Effector memory CD4-positive, alpha-beta T cell (primary cell): ENCODE results near the gene FAM151B.
A peak's percentile ranks its signal among the peaks of the same experiment; 100 is the strongest.
"Not testable (repeated sequence)": the region's sequence is repeated elsewhere in the genome, so short reads cannot be mapped to it uniquely, and the experiment has no call there.

Experiments used
- DNase-seq, 3 donors: peaks; one replicate each; pipeline ENCODE4 v3.0.0-alpha.2; 2020
- H3K27ac ChIP-seq: 2 replicates; pipeline ENCODE4 v1.7.0; 2013; ENCODE audit warnings: mild to moderate bottlenecking, low read length, moderate library complexity; ENCODE audit not compliant: insufficient read depth, poor library complexity, severe bottlenecking
- H3K27me3 ChIP-seq: replicated peaks from 2 replicates; pipeline ENCODE4 v1.7.0; 2013; ENCODE audit warnings: mild to moderate bottlenecking, low read length; ENCODE audit not compliant: insufficient read depth, control insufficient read depth, poor library complexity, severe bottlenecking
- H3K36me3 ChIP-seq: 2 replicates; pipeline ENCODE4 v1.7.0; 2013; ENCODE audit warnings: mild to moderate bottlenecking, low read length, moderate library complexity; ENCODE audit not compliant: control insufficient read depth, insufficient read depth
- H3K4me1 ChIP-seq: 2 replicates; pipeline ENCODE4 v1.7.0; 2013; ENCODE audit warnings: low read length, mild to moderate bottlenecking; ENCODE audit not compliant: control insufficient read depth, insufficient read depth, poor library complexity, severe bottlenecking
- H3K4me3 ChIP-seq: 2 replicates; pipeline ENCODE4 v1.7.0; 2013; ENCODE audit warnings: low read length, low read depth, mild to moderate bottlenecking; ENCODE audit not compliant: insufficient read depth, poor library complexity, severe bottlenecking
- H3K9me3 ChIP-seq: 2 replicates; pipeline ENCODE4 v1.7.0; 2013; ENCODE audit warnings: mild to moderate bottlenecking, low read length, moderate library complexity; ENCODE audit not compliant: control insufficient read depth
- total RNA-seq, 3 donors: gene quantifications; one replicate each; lab custom pipeline; 2026; lab: John Stamatoyannopoulos, UW

FAM151B gene, protein sequence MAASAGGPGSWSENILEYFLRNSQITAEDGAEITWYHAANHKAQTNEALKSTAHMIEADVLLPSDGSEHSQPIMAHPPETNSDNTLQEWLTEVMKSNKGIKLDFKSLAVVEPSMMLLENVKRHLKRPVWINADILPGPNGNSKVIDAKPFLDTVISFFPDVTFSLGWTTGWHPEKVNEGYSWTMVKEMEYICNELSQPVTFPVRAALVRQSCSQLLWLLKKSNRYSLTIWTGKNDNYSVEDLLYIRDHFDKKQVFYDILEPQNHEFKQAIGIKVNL
- 0.17 to 0.58 (median 0.26) reads per million in 3 donors for total RNA-seq

DNA sequence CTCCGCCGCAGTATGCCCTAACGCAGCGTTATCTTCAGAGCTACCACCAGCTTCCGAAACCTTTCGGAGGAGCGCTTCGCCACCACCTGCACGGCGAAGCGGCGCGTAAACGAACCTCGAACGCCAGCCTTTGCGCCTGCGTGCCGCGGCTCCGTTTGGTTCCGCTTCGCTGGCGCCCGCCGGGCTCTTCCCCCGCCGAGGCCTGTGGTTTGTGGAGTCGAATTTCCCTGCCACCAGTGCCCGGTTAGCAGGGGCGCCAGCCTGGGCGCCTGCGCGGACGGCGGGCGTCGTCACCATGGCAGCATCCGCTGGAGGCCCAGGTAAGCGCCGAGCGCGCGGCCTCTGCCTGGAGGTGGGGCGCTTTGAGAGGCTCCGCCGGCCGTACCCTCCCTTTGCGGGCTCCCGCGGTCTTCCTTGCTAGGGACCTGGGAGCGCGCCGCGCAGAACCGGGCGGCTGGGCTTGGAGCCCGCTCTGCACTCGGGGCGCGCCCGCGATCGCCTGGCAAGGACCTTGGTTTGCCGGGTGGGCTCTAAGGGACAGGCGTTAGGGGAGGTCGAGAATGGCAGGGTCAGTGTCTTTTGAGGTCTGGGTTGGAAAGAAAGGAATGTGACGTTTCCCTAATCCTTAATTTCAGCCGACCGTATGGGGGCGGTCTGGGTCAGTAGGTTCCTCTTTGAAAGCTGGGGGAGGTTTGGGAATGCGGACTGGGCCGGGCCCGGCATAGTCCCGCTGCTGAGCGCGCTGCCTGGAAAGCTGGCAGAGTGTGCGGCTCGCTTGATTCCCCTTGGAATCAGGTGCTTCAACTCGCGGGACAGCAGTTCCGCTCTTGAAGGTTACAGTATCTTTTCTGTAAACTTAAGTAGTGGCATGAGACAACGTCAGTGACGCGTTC lies at the start of gene FAM151B:
Gene FAM151B (plus strand): TSS at position 272 of the 893 bp plus-strand sequence. CDS start 24 bp downstream, at position 296.
- H3K27me3 ChIP-seq, result no peaks in the 10 kb centered on the region
- H3K4me3 ChIP-seq, result peak within 1 kb of the TSS; percentile 63
- peak; percentile 11 to 59 (median 59) for DNase-seq
- no peaks in the 10 kb centered on the region for H3K9me3 ChIP-seq
- H3K4me1 ChIP-seq, result peaks cover 11% of the 10 kb centered on the region
- no peaks in the 10 kb centered on the region for H3K36me3 ChIP-seq
- no peak within 1 kb of the TSS for H3K27ac ChIP-seq

DNA sequence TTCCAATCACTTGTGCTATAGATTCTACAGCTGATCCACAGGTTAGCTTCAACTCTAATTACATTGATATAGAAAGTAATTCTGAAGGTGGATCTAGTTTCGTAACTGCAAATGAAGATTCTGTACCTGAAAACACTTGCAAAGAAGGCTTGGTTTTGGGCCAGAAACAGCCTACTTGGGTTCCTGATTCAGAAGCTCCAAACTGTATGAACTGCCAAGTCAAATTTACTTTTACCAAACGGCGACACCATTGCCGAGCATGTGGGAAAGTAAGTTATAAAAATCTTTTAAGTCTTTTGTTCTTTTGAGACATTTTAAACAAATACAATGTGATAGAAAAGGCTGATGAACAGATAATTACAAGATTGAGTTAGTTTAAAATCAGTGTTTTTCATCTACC lies 49.2 kb upstream of the FAM151B start:
- H3K27ac ChIP-seq, result no peak overlapping the region

DNA sequence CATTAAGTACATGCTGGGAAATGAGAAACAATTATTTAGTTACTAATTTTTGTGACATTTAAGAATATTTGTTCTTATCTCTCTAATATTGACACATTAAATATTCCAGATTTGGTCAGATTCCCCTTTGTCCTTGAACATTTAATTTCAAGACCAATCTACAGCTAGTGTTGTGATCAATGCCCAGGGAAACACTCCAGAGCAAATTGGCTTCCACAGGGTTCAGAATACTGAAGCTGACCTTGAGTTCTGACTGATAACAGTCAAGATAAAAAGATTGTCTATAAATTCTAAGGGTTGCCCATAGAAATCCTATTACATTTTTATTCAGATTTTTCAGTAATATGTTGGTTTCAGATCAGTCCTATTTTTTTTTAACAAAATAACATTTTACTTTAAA lies 48.7 kb upstream of the FAM151B start:
- DNase-seq, result no peak
- Histone ChIP-seq H3K36me3 (peaks cover 19% of the 10 kb centered on the region), H3K4me3 (no peak overlapping the region), H3K27me3 (no peaks in the 10 kb centered on the region), H3K9me3 (no peaks in the 10 kb centered on the region), H3K27ac (no peak overlapping the region), H3K4me1 (no peaks in the 10 kb centered on the region)

More for the DNA sequence above, 49.2 kb upstream of the FAM151B start:
- no peak overlapping the region for H3K4me3 ChIP-seq
- no peaks in the 10 kb centered on the region for H3K9me3 ChIP-seq
- no peaks in the 10 kb centered on the region for H3K4me1 ChIP-seq
- H3K27me3 ChIP-seq, result no peaks in the 10 kb centered on the region
- peaks cover 19% of the 10 kb centered on the region for H3K36me3 ChIP-seq
- DNase-seq, result no peak

DNA sequence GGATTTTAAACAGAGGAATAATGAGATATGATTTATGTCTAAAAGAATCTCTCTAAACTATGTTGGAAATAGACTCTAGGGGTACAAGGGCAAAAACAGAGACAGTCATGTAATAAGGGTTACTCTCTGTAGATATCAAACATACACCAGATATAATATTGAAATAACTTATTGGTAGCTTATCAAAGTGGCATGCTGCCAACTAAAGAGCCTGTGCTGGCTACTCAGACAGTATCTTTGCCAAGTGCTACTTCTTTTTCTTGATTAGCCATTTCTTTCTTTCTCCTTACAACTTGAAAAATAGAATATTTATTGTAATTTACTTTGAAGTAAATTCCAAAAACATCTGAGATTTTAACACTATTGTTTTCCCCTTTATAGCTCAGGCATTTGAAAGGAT lies 45.2 kb upstream of the FAM151B start:
- no peaks in the 10 kb centered on the region for H3K9me3 ChIP-seq
- H3K4me3 ChIP-seq, result no peak overlapping the region
- peaks cover 13% of the 10 kb centered on the region for H3K36me3 ChIP-seq
- no peak overlapping the region for H3K27ac ChIP-seq
- H3K4me1 ChIP-seq, result no peaks in the 10 kb centered on the region
- no peaks in the 10 kb centered on the region for H3K27me3 ChIP-seq
- no peak for DNase-seq

DNA sequence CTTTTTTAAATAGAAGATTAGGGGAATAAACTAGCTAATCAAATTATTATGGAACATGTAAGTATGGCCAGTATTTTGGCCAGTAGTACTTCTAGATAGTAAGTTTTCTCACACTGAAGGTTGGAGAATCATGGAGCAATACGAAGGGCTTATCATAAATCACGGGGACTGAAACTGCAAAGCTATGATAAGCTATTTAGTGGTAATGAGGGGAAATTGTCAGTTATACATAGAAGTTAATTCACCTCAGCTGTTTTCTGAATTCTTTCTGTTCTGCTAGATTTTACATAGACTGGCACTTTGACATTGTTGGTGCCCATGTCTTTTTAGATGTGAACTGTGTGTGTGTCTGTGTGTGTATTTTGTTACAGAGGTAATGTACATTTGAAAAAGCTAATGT lies 34.5 kb upstream of the FAM151B start:
- Histone ChIP-seq H3K9me3 (no peaks in the 10 kb centered on the region), H3K4me3 (no peak overlapping the region), H3K4me1 (no peaks in the 10 kb centered on the region), H3K36me3 (peaks cover 14% of the 10 kb centered on the region), H3K27me3 (no peaks in the 10 kb centered on the region), H3K27ac (no peak overlapping the region)
- no peak for DNase-seq

DNA sequence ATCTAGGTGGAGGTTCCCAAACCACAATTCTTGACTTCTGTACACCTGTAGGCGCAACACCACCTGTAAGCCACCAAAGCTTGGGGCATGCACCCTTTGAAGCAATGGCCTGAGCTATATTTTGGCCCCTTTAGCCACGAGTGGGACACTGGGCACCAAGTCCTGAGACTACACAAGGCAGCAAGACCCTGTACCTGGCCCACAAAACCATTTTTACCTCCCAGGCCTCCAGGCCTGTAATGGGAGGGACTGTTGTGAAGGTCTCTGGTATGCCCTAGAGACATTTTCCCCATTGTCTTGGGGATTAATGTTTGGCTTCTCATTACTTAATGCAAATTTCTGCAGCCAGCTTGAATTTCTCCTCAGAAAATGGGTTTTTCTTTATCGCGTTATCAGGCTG lies 24.6 kb upstream of the FAM151B start:
- H3K27ac ChIP-seq, result no peak overlapping the region
- no peaks in the 10 kb centered on the region for H3K4me1 ChIP-seq
- H3K36me3 ChIP-seq, result peaks cover 24% of the 10 kb centered on the region
- H3K27me3 ChIP-seq, result no peaks in the 10 kb centered on the region
- no peaks in the 10 kb centered on the region for H3K9me3 ChIP-seq
- no peak for DNase-seq
- H3K4me3 ChIP-seq, result no peak overlapping the region

DNA sequence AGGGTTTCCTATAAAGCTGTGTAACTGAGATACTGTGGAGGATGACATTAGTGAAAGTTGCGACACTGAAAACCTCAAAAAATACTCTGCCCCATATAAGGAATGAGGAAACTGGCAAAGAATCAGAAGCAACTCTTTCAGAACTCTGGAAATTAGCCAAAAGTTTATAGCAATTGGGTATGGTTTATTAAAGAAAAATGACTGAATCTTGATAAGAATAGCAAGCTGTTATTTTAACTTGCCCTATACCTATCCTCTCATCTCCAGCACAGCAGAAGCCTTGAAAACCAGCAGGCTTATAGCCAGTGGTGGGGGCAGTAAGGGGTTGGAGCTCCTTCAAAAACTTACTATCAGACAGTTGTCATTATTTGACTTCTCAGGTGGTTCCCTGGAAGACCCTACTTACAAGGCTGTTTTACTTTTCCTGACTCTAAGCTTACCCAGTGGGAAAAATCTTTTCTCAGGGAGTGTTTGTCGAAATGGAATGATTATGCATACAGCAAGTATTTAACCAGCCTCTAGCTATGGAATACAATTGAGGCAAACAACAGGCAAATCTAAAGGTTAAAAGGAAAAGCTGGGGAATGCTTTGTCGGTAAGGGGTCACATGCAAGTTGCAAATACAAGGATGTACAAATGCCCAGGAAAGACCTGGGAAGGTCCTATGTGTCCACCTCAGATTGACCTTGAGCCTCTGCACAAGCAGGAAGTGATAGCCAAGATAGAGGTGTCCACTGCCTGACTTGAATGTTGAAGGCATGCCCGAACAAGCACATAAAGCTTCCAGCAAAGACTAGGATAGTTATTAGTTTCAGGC lies 21.0 kb upstream of the FAM151B start:
- no peak for DNase-seq
- no peaks in the 10 kb centered on the region for H3K9me3 ChIP-seq
- no peaks in the 10 kb centered on the region for H3K27me3 ChIP-seq
- no peak overlapping the region for H3K27ac ChIP-seq
- no peaks in the 10 kb centered on the region for H3K4me1 ChIP-seq
- peaks cover 21% of the 10 kb centered on the region for H3K36me3 ChIP-seq
- H3K4me3 ChIP-seq, result no peak overlapping the region

DNA sequence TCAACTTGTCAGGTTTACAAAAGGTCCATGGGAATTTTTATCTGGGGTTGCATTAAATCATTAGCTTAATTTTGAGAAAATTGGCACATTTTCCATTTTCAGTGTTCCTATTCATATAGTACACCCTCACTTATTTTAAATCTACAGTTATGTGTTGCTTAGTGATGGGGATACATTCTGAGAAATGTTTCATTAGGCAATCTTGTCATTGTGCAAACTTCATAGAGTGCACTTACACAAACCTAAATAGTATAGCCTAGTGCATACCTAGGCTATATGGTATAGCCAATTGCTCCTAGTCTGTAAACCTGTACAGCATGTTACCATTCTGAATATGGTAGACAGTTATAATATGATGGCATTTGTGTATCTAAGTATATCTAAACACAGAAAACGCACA lies 19.8 kb upstream of the FAM151B start:
- Histone ChIP-seq H3K36me3 (peaks cover 14% of the 10 kb centered on the region), H3K4me3 (no peak overlapping the region), H3K27ac (no peak overlapping the region), H3K27me3 (no peaks in the 10 kb centered on the region), H3K4me1 (no peaks in the 10 kb centered on the region), H3K9me3 (no peaks in the 10 kb centered on the region)
- no peak for DNase-seq

DNA sequence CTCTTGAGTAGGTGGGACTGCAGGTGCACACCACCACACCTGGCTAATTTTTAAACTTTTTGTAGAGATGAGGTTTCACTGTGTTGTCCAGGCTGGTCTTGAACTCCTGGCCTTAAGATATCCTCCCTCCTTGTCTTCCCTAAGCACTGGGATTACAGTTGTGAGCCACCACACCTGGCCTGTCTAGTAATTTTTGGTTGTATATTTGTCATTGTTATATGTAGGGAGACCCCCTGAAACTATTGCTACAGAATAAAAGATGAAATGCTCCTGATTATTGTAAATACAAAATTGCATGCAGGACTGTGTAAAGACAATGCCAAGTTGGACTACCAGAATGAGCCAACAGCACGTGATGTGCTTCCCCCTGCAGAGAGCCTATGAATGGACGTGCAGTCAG lies 17.3 kb upstream of the FAM151B start:
- peaks cover 19% of the 10 kb centered on the region for H3K36me3 ChIP-seq
- DNase-seq, result not testable (repeated sequence)

More for the DNA sequence above, 17.3 kb upstream of the FAM151B start:
- H3K9me3 ChIP-seq, H3K27me3 ChIP-seq, H3K27ac ChIP-seq, H3K4me3 ChIP-seq, H3K4me1 ChIP-seq: not testable (repeated sequence)
